ENCODE results near the gene LRRC9.

DNA sequence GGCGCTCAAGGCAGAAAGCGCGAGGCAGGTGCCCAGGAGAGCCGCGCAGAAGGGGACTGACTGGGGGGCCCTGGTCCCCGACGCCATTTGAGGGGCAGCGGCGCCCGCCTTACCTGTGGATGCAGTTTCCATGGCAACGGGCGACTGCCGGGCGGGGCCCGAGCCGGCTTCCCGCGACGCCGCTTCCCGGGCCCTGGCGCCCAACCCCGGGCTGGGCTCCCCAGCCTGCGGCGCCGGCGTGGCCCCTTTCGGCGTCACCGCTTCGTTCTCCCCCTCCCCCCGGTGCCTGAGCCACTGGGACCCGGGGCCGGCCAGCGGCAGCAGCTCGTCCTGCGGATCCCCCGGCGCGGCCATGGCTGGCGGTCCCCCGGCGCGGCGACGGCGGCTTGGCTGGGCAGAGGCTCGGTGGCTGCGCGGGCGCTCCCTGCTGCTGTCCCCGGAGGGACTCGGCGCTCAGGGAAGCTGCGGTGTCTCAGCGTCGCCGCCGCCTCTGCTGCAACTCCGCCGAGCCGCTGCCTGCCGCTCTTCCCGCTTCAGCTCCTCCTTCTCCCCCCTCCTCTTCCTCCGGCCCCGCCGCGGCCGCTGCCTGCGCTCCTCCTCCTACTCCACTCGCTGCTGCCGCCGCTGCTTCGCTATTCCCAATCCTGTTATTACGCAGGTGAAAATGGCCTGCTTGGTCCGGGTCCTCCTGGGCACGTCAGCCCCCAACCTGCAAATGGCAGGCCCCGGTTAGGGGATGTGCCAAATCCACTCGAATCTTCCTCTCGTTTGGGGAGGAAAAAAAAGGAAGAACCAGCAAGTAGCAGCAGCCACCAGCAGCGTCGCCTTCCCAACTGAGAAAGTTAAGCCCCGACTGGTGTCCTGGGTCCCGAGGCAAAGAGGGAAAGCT lies 49.4 kb upstream of the LRRC9 start, which contains the start of gene RTN1:
- TF ChIP-seq, protein P1, sequence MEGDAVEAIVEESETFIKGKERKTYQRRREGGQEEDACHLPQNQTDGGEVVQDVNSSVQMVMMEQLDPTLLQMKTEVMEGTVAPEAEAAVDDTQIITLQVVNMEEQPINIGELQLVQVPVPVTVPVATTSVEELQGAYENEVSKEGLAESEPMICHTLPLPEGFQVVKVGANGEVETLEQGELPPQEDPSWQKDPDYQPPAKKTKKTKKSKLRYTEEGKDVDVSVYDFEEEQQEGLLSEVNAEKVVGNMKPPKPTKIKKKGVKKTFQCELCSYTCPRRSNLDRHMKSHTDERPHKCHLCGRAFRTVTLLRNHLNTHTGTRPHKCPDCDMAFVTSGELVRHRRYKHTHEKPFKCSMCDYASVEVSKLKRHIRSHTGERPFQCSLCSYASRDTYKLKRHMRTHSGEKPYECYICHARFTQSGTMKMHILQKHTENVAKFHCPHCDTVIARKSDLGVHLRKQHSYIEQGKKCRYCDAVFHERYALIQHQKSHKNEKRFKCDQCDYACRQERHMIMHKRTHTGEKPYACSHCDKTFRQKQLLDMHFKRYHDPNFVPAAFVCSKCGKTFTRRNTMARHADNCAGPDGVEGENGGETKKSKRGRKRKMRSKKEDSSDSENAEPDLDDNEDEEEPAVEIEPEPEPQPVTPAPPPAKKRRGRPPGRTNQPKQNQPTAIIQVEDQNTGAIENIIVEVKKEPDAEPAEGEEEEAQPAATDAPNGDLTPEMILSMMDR (IDR thresholded peaks at IDR 0.05): no peak
- TF ChIP-seq POLR2A (IDR thresholded peaks at IDR 0.05) (no peak), POLR2AphosphoS5 (IDR thresholded peaks at IDR 0.05) (peak; percentile 38)

Measured in prostate gland (tissue), 2 donors.